Measurements from ENCODE around the gene MXRA5.
"Not testable (repeated sequence)": the region's sequence is repeated elsewhere in the genome, so short reads cannot be mapped to it uniquely, and the experiment has no call there.

The MXRA5 gene
- total RNA-seq: 0 to 0.06 (median 0) reads per million in 18 experiments

DNA sequence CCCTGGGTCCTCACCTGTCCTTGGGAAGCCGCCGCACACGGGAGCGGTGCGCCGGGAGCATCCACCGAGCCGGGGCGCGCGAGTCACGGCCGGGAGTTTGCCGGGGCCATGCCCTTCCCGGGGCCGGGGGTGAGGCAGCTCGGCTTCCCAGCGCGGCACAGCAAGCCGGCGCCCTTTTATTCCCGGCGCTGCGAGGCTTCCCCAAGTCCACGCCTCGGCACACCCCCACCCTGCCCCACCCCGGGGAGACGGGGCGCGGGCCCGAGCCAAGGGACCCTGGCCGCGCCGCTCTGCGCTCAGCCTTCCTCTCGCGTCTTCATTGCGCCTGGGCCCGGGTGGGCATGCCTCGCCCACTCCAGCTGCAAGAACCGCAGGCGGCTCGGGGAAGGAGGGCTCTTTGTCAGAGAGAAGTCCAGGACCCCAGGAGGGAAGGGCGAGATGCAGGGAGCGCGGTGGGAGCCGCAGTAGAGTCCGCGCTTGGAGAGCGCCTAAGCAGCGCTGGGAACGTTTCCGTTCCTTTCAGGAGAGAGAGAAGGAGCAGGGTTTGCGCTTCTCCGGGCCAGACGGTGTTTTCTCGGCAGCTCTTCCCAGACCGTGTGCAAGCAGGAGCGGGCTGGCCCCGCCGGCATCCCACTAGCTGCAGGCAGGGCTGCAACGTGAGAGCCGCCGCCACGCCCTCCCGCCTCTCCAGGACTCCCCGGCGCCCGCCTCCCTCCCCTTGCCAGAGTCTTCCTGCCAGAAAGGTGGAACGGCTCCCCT, at the start of gene MXRA5:
Gene MXRA5 (minus strand): TSS at position 152 of the 759 bp plus-strand sequence. CDS start 2,819 bp downstream, outside the sequence.
- no peak for DNase-seq

DNA sequence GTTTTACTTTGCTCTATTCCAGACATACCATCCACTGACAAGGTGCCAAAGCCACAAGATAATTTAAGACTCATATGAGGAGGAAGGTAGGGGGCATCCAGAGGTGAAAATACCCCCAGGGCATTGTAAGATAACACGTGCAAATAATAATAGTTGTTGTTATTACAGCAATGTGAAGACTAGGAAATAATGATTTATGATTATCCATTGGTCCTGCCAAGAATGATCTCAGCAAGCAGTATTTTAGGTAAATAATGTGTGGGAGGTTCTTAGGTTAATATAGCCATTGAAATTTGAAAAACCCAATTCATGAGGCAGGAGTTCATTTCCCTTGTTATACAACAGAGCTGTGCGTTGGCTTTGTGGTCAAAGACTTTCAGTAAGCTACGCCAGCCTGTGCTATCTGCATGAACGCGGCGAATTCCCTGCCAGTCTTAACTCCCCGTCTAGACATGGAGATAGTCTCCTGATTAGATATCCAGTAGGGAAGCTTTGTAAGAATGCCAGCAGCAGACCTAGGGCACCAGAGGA, 47.2 kb upstream of the MXRA5 start:
- no peak for DNase-seq

GRCh38 chrX:3393178-3393577, 46.7 kb upstream of the MXRA5 start:
- DNase-seq: no peak

DNA sequence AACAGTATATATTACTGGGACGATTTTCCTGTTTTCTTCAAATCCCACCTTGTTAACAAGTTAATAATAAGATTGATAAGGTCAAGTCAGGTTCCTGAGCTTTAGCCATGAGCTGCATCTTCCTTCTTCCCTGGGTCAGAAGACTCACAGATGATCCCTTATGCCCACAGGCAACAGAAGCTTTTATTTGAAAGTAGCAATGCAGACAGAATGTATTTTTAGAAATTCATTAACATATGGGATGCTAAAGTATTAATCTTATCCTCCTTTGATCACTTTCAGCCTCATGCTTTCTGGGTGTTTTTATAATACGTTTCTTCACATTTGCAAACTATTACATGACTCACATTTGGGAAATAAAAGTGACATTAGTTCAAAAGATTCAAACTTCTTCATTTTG, 42.0 kb upstream of the MXRA5 start:
- DNase-seq: no peak

GRCh38 chrX:3384327-3384726, 37.9 kb upstream of the MXRA5 start:
- DNase-seq: no peak

DNA sequence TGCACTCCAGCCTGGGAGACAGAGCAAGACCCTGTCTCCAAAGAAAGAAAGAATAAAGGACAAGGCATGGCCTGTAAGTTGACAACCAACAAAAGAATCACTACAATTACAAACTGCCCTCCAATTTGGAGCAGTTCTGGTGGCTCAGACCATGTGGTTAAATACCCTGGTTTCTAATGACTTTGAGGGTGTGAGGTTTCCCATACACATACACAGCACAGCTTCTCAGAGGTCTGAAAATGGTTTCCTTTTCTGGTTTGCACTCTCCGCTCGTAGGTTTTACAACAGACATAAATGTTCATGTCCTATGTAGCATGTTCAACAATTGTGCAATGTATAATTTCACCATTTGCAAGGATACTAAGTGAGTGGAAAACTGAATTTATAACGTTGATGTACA, 34.2 kb upstream of the MXRA5 start:
- DNase-seq: no peak

GRCh38 chrX:3379111-3379510, 32.7 kb upstream of the MXRA5 start:
- DNase-seq: no peak

- DNase-seq: no peak
Observed at GRCh38 chrX:3378156-3378555, 31.7 kb upstream of the MXRA5 start.

- DNase-seq: no peak
Observed at GRCh38 chrX:3377560-3377959, 31.1 kb upstream of the MXRA5 start.

DNA sequence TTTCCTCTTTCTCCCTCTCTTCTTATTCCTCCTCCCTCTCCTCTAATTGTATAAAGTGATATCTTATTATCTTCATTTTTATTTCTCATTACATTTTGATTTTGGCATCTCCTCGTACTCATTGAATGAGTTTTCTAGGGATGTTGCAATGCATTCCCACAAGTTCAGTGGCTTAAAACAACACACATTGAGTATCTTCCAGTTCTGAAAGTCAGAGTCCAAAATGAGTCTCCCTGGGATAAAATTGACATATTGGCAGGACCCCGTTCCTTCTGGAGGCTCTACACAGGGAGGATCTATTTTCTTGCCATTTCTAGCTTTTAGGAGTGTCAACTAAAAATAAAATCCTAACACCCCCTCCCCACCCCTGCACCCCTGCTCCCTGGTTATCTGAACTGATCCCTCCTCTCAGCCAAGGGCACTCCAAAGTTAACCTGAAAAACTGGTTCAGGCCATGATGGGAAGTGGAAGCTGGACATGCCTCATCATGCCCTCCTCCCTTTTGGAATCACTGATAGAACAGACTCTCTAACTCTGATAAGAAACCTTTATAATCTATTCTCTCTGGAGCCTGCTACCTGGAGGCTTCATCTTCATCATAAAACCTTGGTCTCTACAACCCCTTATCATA, 29.5 kb upstream of the MXRA5 start:
- DNase-seq: not testable (repeated sequence)

GRCh38 chrX:3374108-3374800, 27.8 kb upstream of the MXRA5 start:
- no peak for DNase-seq

- no peak for DNase-seq
Observed at GRCh38 chrX:3371163-3371562, 24.7 kb upstream of the MXRA5 start.

GRCh38 chrX:3370656-3371055, 24.2 kb upstream of the MXRA5 start:
- no peak for DNase-seq

- no peak for DNase-seq
Observed at GRCh38 chrX:3362956-3363355, 16.5 kb upstream of the MXRA5 start.

DNA sequence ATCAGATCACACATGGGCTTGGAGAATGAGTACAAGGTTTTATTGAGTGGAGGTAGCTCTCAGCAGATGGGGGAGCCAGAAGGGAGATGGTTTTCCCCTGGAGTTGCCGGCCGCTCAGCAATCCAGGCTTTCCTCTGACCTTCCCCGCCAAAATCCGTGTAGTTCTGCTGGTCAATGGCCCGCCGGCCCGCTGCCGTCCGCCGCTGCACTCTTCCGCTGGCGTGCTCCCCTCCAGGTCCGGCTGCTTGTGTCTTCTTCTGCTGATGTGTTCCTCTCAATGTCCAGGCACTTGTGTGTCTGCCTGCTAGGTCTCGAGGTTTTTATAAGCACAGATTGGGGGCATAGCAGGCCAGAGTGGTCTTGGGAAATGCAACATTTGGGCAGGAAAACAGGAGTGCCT, 14.4 kb upstream of the MXRA5 start:
- no peak for DNase-seq

- DNase-seq: not testable (repeated sequence)
Observed at GRCh38 chrX:3352741-3353140, 6.3 kb upstream of the MXRA5 start.

GRCh38 chrX:3351276-3351675, 4.8 kb upstream of the MXRA5 start:
- no peak for DNase-seq

- no peak for DNase-seq
Observed at GRCh38 chrX:3348191-3348590, 1.7 kb upstream of the MXRA5 start.

DNA sequence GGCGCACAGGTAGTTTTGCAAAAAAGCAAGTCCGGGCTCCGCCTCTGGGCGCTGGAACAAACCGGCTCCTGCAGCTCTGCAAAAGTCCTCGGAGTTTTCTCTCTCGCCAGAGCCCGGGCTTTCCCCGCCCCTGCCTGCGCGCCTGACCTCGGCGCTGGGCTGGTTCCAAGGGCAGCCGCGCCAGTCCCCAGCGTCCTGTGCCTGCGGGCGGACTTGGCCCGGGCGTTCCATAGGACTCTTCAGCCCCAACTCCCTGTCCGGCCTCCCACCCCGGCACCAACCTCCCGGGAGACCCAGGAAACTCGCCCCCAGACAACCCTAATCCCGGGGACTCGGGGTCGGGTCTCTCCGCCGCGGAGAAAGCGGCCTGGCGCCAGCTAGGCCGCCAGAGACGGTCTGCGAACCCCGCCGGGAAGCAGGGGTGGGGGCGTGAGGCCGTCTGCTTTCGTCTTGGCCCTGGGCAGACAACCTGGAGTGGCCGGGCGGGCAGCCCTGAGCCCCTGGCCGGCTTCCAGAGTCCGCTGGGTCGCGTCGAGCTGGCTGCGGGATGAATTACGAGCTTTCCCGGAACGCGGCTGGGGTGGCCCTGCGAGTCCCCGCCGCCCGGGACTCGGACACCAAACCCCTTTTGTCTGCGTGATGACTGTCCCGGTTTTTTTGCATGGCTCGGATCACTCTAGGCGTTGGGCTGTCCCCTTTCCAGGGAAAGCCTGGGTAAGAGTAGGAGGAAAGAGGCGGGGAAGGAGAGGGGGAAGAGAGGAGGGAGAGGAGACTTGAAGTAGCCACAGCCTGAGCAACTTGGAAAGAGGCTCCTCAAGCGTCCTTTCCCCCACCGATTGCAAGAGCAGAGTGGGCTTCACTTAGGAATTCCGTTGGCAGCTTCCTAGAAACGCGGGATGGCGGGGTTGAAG, 916 bp downstream of the MXRA5 start:
- no peak for DNase-seq

DNA sequence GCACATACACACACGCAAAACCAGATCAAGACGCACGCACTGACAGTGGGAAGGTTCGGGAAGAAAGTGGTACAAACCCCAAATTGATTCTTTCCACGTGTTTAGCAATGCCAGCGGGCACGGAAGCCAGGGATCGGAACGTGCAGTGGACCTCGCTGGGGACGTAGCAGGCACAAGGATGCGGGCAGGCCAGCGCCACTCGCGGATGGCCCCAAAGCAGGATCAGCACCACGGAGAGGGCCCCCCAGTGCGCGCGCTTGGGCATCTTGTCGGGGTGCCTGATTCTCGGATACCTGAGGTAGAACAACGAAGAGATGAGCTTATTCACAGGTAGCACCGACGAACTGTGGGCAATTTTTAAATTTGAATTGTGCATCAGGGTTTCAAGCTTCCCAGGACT, 2.9 kb downstream of the MXRA5 start:
- not testable (repeated sequence) for DNase-seq

- no peak for DNase-seq
Observed at GRCh38 chrX:3340016-3340415, 6.4 kb downstream of the MXRA5 start.

GRCh38 chrX:3326681-3327080, 19.8 kb downstream of the MXRA5 start:
- no peak for DNase-seq

All from inflammatory macrophage (primary cell).